HL-60 (cell line): Measurements from ENCODE around the gene PGBD5.

ENCODE experiments used
- POLR2AphosphoS5 ChIP-seq: IDR thresholded peaks from 2 replicates; pipeline ENCODE4 v1.6.1; 2012; ENCODE audit warnings: low read depth
- REST ChIP-seq: IDR thresholded peaks from 2 replicates; pipeline ENCODE4 v1.6.1; 2012; ENCODE audit warnings: low read depth; ENCODE audit not compliant: insufficient replicate concordance
- SPI1 ChIP-seq: IDR thresholded peaks from 2 replicates; pipeline ENCODE4 v1.6.1; 2012; ENCODE audit warnings: low read depth, mild to moderate bottlenecking, borderline replicate concordance
- TF ChIP-seq, protein P1 (sequence below): IDR thresholded peaks from one replicate; pipeline ENCODE4 v1.5.1; 2011; ENCODE audit warnings: low read length, control low read depth, inconsistent platforms; ENCODE audit not compliant: insufficient read depth

GRCh38 chr1:230267338-230268065 is 158.6 kb downstream of the PGBD5 start:
- TF ChIP-seq, protein P1, sequence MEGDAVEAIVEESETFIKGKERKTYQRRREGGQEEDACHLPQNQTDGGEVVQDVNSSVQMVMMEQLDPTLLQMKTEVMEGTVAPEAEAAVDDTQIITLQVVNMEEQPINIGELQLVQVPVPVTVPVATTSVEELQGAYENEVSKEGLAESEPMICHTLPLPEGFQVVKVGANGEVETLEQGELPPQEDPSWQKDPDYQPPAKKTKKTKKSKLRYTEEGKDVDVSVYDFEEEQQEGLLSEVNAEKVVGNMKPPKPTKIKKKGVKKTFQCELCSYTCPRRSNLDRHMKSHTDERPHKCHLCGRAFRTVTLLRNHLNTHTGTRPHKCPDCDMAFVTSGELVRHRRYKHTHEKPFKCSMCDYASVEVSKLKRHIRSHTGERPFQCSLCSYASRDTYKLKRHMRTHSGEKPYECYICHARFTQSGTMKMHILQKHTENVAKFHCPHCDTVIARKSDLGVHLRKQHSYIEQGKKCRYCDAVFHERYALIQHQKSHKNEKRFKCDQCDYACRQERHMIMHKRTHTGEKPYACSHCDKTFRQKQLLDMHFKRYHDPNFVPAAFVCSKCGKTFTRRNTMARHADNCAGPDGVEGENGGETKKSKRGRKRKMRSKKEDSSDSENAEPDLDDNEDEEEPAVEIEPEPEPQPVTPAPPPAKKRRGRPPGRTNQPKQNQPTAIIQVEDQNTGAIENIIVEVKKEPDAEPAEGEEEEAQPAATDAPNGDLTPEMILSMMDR = no peak
- no peak for TF ChIP-seq REST
- no peak for TF ChIP-seq POLR2AphosphoS5
- TF ChIP-seq SPI1 = no peak
